ENCODE data around the gene IMPDH2.
"Not testable (repeated sequence)": the region's sequence is repeated elsewhere in the genome, so short reads cannot be mapped to it uniquely, and the experiment has no call there.

The IMPDH2 gene

DNA sequence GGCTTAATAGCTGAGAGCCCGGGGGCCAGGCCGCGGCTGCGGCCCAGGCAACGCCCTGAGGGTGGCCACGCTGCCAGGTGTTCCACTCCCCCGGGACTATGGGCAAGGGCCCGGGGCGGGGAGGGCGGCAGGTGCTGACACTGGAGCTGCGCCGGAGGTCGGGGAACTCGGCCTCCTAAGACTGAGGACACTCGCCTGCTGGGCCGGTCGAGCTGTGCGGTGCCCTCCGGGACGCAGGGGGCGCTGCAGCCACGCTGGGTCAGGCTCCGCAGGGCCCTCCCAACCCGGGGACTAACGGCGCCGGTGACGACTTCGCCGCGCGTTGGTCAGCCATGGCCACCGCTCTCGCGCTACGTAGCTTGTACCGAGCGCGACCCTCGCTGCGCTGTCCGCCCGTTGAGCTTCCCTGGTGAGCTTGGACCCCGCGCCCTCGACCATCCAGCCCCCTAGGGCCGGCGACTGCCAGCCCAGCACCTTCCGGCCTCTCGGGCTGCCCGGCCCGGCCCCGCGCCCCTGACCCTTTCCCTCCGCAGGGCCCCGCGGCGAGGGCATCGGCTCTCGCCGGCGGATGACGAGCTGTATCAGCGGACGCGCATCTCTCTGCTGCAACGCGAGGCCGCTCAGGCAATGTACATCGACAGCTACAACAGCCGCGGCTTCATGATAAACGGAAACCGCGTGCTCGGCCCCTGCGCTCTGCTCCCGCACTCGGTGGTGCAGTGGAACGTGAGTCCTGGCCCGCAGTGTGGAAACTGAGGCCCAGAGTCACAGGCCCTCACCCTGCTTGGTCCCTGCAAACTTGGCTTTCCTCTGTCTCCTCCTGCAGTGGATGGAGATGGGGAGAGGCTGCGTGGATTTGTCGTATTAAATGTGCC, 7.1 kb downstream of the IMPDH2 start, which contains the start of gene NDUFAF3:
Gene NDUFAF3, plus strand, starts transcription at position 309 of the 875 bp plus-strand sequence. Its CDS starts 24 bp downstream, at position 333.
- DNase-seq (ENCODE audit: low read depth in 1 of 2, low spot score in 1 of 2), result peak; percentile 84 to 86

DNA sequence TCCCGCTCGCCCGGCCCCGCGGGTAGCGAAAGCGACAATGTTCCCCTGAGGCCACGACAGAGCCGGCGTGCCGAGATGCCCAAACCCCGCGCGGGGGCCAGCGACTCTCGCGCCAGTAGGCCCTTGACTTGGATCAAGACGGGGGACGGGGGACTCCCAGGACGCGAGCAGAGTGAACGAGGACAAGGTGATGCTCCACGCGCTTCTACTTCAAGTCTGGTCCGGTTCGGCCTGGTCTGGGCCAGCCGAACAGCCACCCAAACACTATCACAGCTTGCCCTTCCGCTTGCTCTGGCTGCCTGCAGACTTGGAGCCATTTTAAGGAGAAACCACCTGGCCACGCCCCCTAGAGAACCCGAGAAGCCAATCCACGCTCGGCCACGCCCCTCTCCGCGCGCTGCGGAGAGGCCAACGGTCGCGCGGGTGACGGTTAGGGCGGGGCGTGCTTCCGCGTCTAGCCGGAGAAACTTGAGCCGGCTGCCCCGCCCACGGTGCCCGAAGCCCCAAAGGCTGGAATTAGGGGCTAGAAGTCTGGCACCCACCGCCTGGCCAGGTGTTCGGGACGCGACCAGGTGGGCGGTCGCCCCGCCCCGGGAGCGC, 7.9 kb downstream of the IMPDH2 start:
- DNase-seq (ENCODE audit: low read depth in 1 of 2, low spot score in 1 of 2), result peak; percentile 96 to 97

DNA sequence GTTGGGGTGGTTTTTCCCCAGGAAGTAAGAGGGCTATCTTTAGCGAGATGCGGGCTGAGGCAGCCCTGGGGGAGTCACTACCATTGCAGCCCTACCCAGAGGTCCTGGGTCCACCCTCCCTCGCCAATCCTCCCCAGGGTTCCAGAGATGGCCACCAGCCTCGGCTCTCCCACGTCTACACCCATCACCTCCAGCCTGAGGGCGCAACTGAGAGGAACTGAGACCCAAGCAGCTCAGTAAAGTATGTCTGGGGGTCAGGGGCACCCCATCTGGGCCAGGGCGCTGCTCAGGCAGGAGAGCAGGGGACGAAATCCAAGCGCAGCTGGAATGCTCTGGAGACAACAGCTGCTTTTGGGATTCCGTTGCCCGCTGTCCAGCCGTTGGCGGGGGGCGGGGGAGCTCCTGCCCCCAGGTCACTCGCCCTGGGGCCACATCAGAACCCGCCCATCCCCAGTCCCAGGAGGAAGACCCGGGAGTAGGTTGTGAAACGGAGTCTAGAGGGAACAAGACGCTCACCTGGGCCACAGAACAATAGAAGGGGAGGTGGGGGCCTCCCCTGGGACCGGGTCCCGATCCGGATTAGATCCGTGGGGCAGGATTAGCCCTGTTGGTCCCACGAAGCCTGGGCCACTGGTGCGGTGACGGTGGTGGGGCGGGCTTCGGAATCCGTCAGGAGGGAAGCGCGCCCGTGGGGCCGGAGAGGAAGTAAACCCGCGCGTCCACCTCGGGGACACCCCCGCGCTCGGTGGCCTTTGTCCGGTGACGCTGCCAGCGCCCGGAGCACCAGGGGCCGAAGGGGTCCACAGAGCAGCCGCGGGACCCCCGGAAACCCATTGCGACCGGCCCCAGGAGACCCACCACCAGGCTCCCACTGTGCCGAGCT, 8.6 kb downstream of the IMPDH2 start:
- no peak for DNase-seq (ENCODE audit: low read depth in 1 of 2, low spot score in 1 of 2)

DNA sequence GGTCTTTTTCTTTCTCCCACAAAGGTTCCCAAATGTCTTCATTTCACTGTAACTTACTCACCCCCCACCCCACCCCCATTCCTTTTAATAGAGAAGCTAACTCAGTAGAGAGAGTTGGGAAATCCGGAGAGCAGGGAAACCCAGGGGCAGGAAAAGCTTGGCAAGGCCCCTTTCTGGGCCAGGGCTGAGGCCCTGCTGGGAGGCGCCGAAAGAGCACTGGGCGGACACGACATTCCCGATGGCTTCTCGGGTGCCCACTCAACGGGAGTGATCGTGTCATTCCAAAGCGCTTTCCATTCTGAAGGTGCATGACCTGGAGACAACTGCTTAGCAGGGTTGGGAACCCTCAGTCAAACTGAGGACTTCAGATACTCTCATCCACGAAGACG, 9.3 kb downstream of the IMPDH2 start:
- DNase-seq (ENCODE audit: low read depth in 1 of 2, low spot score in 1 of 2), result no peak

DNA sequence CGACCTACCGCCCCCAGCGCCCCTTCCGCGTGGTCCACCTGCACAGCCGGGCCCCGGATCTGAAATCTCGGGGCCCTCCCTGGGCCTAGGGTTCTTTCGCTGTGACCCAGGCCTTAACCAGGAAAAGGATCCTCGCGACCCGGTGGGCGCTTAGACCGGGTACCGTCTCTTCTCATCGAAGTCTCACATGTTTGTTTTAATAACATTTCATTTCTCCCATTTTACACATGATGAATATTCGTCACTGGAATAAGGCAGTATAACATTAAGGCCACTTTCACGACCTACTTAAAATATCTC, 10.5 kb downstream of the IMPDH2 start:
- DNase-seq (ENCODE audit: low read depth in 1 of 2, low spot score in 1 of 2), result no peak

DNA sequence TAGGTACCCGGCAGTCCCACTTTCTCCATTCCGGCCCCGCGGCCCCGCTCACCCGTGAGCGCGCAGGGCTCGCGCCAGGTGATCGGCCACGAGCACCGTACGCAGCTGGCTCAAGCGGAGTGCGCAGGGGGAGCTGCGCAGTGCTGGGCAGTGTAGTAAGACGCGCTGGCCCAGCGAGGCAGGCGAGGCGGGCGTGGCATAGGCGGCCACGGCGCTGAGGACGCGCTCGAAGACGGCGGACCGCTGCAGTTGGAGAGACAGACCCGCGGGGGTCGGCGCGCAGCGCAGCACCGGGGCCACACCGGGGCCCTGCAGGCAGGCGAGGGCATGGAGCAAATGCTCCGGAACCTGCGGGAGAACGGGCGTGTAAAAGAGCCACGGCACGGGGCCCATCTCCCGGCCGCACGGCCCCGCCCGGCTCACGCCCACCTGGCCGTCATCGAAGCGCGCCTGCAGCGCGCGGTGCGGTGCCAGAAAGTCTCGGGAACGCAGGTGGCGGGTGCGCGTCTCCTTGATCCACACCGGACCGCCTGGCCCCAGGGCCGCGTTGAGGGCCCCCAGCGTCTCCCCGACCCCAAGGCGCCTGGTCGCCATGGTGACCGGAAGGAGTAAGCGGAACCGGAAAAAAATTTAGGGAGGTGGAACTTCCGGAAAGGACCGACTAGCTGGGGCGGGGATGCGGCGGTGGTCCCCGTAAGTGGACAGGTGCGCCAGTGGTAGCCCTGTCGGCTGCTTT, 11.1 kb downstream of the IMPDH2 start, which contains the start of gene DALRD3:
Gene DALRD3, minus strand, starts transcription at position 610 of the 736 bp plus-strand sequence. Its CDS starts 16 bp downstream, at position 594.
- DNase-seq (ENCODE audit: low read depth in 1 of 2, low spot score in 1 of 2), result peak in 1 of 2 donors; percentile 35

DNA sequence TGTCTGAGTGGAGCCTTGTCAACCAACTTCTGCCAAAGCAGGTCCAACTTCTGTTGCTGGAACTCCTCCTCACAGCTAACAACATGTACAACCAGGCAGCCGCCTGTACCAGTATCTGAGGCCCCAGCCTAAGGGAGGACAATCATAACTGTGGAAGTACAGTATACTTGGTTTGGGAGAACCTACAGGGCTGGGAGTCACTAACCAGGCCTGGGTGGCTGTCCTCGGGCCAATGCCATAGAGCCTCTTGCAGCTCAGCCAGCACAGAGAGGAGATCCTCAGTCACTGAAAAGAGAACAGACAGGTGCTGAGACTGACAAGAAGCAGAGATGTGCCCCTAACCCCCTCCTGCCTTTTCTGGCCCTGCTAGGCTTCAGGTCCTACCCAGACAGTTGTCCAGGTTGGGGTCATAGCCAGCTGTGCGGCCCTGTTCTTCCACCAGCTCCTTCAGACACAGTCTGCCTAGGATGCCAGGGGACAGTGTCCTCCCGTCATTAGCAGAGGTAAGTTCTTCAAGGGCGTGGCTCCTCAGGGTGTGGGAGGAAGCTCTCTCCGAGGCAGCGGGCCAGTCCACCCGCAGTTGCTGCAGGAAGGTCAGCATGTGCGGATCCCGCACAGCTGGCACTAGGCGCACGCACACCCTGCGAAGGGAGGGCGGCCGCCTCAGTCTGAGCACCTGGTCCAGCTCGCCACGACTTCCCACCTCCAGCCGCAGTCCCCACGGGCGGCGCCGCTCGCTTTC, 11.8 kb downstream of the IMPDH2 start:
- no peak for DNase-seq (ENCODE audit: low read depth in 1 of 2, low spot score in 1 of 2)

DNA sequence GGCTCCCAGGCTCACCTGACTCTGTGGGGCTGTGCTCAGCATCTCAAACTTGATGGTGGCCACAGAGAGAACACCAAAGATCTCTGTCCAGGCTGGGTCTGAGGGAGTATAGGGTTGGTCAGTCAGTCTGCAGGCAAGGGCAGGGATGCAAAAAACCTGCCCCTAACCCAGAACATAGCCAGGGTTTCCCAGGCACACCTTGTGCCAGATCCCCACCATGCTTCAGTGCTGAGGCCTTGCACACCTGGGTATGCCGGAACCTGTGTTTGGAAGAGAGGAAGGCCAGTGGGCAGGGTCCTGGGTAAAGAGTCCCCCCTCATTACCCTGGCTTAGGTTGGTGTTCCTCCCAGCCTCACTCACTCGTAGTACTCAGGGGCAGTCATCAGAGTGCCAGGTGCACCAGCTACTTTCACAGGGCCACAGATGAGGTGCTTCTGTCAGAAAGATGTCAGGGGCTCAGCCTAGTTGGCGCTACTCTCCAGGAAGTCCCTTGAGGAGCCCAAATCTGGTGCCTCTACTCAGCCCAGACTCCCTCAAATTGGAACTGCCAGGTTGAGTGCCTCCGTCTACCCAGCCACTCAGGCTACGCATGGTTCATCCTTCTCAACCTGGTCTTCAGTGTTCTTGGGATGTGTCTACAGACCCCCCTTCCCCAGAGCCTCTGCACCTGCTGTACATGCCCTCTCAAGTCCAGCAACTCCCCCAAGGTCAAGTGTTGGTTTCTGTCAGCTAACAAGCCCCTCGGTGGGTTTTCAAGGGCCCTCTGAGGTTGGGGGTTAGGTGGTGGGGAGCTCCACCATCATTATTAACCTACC, 12.6 kb downstream of the IMPDH2 start:
- DNase-seq (ENCODE audit: low read depth in 1 of 2, low spot score in 1 of 2), result no peak

DNA sequence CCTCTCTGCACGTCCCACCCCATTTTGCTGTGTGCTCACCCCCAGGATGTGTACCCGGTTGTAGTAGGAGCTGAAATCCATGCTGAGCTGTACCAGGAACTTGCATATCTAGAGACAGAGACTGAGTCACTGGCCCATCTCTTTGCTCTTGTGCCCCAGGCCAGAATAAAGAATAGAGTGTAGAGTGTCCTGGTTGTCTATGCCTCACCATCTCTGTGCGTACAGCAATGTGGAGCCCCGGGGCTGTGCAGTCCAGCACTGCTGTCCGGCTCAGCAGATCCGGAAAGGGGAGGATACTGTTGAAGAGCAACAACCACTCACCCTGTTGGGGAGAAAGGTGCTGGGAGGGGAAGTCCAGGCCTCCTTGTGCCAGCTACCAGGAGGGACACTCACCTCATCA, 13.4 kb downstream of the IMPDH2 start:
- no peak for DNase-seq (ENCODE audit: low read depth in 1 of 2, low spot score in 1 of 2)

DNA sequence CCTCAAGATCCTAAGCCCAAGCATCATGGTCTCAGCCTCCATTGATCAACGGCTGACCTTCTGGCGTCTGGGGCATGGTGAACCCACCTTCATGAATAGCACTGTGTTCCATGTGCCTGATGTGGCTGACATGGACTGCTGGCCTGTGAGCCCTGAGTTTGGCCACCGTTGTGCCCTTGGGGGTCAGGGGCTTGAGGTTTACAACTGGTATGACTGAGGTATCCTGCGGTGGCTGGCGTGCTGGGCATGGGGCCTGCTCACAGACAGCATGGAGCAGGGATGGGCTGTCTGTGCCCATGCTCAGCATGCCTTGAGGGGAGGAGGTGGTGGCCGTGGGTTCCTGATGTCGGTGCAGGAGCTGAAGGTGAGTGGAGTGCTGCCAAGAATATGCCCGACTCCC, 14.1 kb downstream of the IMPDH2 start:
- DNase-seq (ENCODE audit: low read depth in 1 of 2, low spot score in 1 of 2), result no peak

DNA sequence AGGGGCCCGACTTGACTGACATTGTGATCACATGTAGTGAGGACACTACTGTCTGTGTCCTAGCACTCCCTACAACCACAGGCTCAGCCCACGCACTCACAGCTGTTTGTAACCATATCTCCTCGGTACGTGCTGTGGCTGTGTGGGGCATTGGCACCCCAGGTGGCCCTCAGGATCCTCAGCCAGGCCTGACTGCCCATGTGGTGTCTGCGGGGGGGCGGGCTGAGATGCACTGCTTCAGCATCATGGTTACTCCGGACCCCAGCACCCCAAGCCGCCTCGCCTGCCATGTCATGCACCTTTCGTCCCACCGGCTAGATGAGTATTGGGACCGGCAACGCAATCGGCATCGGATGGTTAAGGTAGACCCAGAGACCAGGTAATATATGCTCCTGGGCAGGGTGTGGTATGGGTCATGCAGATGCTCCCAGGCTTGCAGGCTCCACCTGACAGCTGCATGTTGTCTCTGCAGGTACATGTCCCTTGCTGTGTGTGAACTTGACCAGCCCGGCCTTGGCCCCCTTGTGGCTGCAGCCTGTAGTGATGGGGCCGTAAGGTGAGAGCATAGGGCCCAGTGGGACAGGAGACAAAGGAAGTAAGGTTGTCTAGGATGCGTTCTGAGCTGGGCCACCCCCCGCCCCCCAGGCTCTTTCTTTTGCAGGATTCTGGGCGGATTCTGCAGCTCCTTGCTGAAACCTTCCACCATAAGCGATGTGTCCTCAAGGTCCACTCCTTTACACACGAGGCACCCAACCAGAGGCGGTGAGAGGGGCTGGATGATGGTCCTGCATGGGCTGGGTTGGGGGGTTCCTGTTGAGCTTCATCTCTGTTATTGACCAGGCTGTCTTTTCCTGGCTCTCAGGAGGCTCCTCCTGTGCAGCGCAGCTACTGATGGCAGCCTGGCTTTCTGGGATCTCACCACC, 15.2 kb downstream of the IMPDH2 start:
- DNase-seq (ENCODE audit: low read depth in 1 of 2, low spot score in 1 of 2), result no peak

DNA sequence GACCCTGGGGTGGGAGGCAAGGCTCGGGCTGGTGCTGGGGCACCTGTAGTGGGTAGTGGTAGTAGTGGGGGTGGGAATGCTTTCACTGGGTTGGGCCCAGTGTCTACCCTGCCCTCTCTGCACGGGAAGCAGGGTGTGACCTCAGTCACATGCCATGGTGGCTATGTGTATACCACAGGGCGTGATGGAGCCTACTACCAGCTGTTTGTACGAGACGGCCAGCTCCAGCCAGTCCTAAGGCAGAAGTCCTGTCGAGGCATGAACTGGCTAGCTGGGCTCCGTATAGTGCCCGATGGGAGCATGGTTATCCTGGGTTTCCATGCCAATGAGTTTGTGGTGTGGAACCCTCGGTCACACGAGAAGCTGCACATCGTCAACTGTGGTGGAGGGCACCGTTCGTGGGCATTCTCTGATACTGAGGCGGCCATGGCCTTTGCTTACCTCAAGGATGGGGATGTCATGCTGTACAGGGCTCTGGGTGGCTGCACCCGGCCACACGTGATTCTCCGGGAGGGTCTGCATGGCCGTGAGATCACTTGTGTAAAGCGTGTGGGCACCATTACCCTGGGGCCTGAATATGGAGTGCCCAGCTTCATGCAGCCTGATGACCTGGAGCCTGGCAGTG, 16.0 kb downstream of the IMPDH2 start:
- no peak for DNase-seq (ENCODE audit: low read depth in 1 of 2, low spot score in 1 of 2)

DNA sequence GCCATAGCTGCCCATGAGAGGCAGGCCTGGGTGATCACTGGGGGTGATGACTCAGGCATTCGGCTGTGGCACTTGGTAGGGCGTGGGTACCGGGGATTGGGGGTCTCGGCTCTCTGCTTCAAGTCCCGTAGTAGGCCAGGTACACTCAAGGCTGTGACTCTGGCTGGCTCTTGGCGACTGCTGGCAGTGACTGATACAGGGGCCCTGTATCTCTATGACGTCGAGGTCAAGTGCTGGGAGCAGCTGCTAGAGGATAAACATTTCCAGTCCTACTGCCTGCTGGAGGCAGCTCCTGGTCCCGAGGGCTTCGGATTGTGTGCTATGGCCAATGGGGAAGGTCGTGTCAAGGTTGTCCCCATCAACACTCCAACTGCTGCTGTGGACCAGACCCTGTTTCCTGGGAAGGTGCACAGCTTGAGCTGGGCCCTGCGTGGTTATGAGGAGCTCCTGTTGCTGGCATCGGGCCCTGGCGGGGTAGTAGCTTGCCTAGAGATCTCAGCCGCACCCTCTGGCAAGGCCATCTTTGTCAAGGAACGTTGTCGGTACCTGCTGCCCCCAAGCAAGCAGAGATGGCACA, 16.7 kb downstream of the IMPDH2 start:
- no peak for DNase-seq (ENCODE audit: low read depth in 1 of 2, low spot score in 1 of 2)

DNA sequence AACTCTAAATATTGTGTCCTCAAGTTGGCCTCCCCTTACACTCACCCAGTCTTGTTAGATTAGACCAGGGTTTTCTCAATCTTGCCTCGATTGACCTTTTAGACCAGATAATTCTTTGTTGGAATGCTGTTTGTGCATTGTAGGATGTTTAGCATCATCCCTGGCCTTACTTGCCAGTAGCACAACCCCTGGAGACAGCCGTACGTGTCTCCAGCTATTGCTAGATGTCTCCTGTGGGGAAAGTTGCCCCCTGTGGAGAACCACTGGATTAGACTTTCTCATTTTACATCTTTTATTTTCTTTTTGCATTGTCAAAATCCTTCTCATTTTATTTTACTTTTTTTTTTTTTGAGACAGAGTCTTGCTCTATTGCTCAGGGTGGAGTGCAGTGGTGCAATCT, 19.8 kb downstream of the IMPDH2 start:
- DNase-seq (ENCODE audit: low read depth in 1 of 2, low spot score in 1 of 2), result no peak

DNA sequence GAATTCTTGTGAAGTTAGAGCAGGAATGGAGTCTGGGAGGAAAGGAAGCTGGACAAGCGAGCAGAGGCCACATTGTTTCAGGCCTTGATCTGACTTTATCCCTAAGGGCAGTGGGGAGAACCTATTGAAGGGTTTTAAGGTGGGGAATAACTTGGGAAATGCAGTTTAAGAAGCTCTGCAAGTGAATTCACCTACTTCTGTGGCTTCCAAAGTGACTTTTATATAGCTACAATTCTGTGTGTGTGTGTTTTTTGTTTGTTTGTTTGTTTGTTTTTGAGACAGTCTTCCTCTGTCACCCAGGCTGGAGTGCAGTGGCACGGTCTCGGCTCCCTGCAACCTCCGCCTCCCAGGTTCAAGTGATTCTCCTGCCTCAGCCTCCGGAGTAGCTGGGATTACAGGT, 20.6 kb downstream of the IMPDH2 start:
- not testable (repeated sequence) for DNase-seq (ENCODE audit: low read depth in 1 of 2, low spot score in 1 of 2)

DNA sequence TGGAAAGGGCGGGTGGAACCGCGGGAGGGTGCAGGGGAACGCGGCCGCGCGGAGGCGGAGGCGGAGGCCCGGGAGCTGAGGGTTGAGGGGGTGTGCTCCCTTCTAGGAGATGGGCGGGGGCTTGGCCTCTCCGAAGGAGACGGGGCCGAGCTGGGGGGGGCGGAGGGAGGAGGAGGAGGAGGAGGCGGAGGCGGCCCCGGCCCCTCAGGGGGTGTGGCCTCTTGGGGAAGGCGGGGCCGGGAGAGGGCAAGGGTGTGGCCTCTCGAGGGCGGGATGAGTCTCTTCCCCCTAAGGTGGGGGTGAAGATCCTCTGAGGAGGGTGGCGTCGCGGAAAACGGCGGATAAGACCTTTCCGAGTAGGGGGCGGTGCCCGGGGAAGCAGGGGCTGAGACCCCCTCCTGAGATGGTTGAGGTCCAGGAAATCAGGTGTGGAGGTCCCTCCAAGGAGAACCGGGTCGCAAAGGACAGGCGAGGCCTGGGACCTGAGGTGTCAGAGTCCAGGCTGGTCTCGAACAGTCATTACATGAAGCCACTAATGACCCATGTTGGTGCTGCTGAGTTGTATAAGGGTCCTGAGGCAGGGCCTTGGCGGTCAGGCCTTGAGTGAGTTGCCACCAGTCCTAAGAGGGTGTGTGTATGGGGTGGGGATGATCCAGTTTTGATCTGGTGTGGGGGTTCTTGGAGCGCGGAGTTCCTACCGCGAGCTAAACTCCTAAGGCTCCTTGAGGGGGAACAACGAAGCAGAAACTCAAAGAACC, 21.2 kb downstream of the IMPDH2 start:
- peak; percentile 67 to 79 for DNase-seq (ENCODE audit: low read depth in 1 of 2, low spot score in 1 of 2)

All from activated T-helper 1 cell treated with anti-CD3 and anti-CD28 coated beads, Interleukin-2, amount 50 U/mL, for 16 hours (primary cell).